HL-60 (cell line): ENCODE data around the gene DNAH12.
"Not testable (repeated sequence)": the region's sequence is repeated elsewhere in the genome, so short reads cannot be mapped to it uniquely, and the experiment has no call there.

ENCODE experiments used
- CTCF ChIP-seq: IDR thresholded peaks from one replicate; pipeline ENCODE4 v1.5.1; 2011; ENCODE audit warnings: low read length, control low read depth, inconsistent platforms; ENCODE audit not compliant: insufficient read depth
- GABPA ChIP-seq: IDR thresholded peaks from 2 replicates; pipeline ENCODE4 v1.6.1; 2012; ENCODE audit warnings: low read depth
- POLR2AphosphoS5 ChIP-seq: IDR thresholded peaks from 2 replicates; pipeline ENCODE4 v1.6.1; 2012; ENCODE audit warnings: low read depth
- REST ChIP-seq: IDR thresholded peaks from 2 replicates; pipeline ENCODE4 v1.6.1; 2012; ENCODE audit warnings: low read depth; ENCODE audit not compliant: insufficient replicate concordance

- TF ChIP-seq GABPA, CTCF, POLR2AphosphoS5, REST: not testable (repeated sequence)
Observed at GRCh38 chr3:57303520-57303919, 240.6 kb downstream of the DNAH12 start.
